Measurements from ENCODE around the gene NPY4R.
"Not testable (repeated sequence)": the region's sequence is repeated elsewhere in the genome, so short reads cannot be mapped to it uniquely, and the experiment has no call there.

Gene NPY4R, protein sequence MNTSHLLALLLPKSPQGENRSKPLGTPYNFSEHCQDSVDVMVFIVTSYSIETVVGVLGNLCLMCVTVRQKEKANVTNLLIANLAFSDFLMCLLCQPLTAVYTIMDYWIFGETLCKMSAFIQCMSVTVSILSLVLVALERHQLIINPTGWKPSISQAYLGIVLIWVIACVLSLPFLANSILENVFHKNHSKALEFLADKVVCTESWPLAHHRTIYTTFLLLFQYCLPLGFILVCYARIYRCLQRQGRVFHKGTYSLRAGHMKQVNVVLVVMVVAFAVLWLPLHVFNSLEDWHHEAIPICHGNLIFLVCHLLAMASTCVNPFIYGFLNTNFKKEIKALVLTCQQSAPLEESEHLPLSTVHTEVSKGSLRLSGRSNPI

DNA sequence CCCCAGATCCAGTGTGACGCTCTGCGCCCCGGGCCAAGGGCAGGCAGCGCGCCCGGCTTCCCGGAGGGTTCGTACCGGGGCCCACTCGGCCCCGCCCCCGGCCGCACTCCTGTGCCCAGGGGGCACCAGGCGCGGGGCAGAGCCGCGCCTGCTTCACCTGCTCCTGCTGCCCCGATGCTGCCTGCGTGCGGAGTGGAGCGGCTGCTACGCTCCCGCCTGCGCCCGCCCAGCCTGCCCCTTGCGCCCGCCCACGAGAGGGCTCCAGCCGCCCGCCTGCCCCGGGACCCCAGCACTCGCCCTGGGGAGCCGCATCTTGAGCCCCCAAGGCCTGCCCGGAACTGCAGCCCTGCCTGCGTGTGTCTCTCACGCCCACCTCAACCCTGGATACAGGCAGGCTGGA, at the start of gene NPY4R:
Gene NPY4R, minus strand, starts transcription at position 194 of the 400 bp plus-strand sequence. CDS start 3,323 bp downstream, outside the sequence.
- DNase-seq: not testable (repeated sequence)

DNA sequence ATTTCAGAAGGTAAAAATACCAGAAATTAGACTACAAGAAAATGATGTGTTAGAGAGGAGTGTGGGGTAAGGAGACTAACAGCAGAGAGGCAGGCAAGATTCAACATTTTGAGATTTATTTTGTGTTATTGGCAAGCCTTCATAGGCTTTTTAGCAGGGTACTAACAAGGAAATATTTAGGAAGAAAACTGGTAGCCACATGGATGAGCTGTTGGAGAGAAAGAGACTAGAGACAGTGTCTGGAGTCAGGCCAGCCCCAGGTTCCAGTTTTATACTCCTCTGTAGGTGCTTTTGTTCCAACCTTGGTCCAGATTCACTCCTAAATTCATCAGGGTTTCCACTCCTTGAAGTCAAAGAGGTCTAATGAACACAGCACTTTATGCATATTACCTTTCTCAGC, 49.6 kb upstream of the NPY4R start:
- DNase-seq: no peak

DNA sequence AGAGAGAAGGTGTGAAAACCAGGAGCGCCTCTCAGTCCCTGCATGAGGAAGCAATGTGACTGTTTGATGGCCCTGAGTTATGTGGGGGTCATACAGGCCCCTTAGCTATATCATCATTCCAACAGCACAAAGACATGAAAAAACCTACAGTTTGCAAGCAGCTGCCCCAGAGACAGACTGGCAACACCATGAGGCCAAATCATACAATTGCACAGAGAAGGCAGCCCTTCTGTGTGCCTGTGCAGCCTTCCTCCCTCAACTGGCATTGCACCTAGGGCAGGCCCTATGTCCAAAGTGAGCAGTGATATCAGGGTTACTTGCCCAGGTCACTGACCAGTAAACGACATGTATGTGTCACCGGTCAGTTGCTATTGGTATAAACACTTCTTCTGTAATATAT, 49.1 kb upstream of the NPY4R start:
- no peak for DNase-seq

DNA sequence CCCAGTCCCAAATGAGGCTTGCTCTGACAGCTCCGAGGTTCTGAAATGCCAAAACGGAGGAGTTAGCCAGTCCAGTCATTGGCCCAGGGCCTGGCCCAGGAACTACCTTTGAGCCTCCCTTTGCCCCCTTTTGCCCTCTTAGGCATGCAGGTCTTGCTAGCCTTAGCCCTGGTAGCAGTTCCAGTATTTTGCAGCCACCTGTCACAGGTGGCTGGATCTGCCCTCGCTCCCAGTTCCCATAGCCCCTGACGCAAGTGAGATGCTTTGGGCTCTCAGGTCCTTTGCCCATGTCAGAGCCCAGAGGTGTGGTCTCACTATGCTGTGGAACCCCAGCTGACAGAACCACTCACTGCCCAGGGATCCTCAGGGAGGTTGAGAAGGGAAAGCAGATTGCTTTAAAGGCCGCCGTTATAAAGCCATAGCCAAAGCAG, 48.7 kb upstream of the NPY4R start:
- DNase-seq: no peak

DNA sequence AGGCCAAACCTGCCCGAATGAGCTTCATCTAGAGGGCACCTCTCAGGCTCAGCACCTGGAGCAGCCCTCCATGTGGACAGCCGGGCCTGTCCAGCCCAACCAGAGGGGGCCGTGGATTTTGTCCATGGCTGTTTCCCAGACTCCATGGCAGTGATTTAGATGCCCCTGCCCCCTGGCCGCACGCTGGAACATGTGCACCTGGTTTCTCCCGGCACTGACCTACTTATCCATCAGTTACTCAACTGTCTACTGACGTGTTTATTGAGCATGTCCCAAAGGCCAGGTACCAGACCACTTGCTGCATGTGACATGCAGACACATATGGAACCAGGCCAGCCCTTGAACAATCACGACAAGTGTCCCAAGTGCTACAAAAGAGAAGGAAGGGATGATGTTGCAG, 47.6 kb upstream of the NPY4R start:
- not testable (repeated sequence) for DNase-seq

DNA sequence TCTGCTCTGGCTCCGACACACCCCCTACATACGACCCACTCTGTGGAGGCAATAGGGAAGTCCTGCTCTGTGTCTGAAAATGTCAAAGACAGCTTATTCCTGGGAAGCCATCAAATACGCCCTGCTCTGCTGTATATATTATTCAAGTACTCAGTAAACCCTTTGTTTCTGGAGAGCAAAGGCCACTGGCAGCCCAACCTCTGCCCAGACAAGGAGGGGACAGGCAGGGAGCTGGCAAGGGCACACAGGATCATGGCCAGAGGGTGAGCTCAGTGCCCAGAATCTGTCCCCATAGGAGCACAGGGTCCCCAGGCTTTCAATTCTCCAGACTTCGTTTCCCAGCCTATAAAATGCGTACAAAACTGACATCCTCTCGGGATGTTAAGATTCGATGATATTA, 47.0 kb upstream of the NPY4R start:
- not testable (repeated sequence) for DNase-seq

DNA sequence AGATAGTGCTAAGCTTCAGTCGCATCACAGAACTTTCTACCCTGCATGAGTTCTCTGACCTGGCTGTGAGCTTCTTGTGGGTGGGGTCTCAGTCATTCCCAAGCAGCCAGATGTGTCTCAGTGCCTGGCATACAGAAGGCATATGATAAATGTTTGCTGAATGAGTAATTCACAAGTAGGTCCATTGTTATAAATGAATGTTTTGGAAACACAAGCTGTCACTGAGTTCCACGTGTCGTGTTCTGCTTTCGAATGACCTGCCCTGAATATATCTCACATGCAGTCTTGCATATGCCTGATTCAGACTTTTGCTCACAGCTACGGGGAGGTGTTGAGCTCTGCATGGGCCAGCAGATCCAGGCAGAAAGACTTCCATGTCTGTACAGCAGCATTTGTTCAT, 46.2 kb upstream of the NPY4R start:
- DNase-seq: not testable (repeated sequence)

DNA sequence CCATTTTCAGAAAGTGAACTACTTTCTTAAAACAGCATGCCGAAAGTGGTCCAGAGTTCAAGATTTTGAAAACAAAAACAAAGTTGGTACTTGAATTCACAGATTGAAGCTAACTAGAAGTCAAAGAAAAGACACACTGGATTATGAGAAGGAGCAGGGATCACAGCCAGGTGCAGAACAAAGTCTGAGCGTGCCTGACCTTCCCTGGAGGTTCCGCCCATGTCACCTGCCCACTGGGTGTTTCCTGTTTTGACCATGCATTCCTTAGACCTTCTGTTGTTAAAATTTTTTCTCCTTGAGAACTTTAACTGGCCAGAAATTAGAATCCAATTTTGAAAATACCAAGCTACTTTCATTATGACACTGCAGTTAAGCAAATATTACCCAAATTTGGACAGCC, 34.2 kb upstream of the NPY4R start:
- not testable (repeated sequence) for DNase-seq

DNA sequence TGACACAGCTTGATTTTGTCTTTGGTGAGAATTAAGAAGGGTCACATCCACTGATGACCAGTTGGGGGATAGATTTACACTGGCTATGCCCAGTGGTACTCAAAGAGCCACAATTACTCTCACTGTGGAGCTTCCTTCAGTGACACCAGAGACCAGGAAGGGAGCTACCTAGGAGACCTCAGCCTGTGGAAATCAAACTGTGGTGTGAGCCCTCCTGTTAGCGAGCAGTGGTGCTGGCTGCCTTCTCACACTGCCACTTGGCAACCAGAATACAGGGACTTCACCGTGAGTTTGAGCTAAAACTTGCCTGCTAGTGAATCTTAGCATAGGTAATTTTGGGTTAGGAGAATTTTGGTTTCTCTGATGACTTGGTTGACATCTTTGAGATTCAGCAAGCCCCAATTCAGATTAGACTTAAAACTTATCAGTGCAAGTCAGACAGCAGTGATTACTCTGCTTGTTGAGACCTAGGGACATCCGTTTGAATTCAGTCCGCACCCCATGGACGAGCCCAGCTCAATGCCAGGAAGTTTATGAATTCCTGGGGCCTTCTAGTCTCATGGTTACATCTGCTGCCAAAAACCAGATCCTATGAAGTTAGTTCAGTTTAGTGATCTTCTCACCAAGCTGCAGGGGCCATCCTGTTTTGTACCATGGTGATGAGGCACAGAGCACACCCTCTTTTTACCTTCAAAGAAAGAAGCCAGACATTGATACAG, 33.4 kb upstream of the NPY4R start:
- not testable (repeated sequence) for DNase-seq

DNA sequence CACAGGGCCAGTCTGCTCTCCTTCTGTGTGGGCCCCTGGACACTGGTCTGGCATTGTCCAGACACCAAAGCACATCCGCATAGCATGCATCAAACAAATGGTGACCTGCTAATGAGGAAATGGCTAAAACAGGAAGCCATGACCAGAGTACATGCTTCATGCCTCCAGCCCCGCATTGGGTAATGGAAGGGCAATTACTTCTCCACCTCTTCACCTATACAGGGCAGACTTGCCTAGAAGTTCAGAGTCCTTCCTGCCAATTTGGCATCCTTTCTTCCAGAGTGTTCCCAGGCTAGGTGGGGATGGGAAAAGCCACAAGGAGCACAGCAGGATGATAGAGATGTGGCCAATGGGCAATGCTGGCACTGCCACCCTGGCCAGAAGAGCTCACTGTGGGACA, 32.1 kb upstream of the NPY4R start:
- DNase-seq: not testable (repeated sequence)

DNA sequence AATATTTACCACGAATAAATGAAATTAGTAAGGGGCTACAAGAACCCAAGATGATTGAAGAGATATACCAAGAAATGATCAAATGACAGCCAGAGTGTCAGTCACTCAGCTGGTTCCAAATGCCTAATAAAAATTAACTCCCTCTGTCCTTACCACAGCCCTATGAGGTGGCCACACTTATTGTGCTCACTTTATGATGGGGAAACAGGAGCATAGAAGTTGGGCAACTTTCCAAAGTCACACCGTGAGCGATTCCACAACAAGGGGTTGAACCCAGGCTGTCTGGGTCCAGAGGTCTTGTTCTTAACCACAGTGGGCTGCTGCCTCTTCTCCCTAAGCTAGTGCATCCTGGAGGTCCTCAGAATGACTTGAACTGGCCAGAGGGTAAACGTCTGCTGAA, 31.6 kb upstream of the NPY4R start:
- not testable (repeated sequence) for DNase-seq

DNA sequence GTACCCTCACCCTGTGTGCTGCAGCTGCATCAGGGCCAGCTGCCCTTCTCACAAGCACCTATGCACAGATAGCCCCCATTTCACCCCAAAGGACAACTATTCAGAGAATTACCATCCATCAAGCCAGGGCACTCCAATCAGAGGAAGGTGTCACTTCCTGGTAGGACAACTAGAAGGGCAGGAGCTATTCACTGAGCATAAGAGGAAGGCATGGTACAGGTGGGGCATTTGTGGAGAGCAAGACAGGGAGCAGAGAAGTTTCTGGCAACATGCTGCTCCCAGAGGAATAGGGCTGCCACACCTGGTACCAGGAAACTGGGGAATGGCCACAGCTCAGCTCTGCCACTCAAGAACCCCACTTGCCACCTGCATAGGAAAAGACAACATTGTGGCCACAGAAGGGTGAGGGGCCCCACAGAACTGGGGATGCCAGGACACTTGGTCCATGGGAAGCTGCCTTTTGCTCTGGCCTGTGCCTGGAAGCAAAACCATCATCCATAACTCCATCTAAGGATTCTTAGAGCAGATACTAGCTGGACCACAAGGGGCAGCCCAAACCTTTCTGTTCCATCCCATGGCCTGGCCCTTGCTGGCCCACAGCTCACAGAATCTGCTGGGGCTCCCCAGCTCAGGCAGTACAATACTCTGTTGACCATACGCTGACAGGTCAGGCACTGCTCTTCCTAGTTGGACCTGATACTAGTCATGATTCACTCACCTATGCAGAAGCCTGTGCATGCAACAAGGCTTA, 25.8 kb upstream of the NPY4R start:
- not testable (repeated sequence) for DNase-seq

DNA sequence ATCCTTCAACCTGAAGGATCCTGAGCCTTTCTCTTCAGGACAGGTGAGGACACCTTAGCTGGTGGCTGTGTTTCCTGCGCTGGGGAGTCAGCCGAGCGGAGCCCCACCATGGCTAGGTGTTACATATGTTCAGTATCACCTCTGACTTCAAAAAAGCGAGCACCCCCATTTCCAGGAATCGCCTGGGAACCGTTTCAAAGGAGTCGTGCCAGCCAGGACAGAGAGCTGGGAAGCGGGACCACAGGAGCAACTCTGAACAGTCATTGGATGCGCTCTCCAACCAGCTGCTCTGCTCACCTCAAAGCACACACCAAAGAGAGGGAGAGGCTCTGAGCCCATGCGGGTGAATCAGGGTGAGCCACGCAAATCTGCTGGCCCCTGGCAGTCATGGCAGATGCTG, 24.5 kb upstream of the NPY4R start:
- DNase-seq: not testable (repeated sequence)

DNA sequence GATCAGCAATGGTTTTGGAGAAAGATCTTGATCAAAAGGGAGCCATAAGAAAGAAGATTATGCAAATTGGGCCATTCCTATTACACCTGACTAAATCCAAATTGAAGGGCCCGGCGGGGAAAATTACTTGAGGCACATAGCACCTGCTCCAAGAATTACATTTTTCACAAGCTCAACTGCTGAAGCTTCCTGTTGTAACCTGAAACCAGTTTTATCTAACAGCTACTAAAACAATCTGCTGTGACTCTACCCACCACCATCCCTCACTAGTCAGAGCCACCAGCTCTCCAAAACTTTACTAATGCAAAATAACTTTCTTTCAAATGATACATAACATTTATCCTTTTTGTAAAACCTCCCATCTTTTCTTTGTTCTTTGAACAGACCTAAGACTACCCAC, 20.7 kb upstream of the NPY4R start:
- DNase-seq: not testable (repeated sequence)

DNA sequence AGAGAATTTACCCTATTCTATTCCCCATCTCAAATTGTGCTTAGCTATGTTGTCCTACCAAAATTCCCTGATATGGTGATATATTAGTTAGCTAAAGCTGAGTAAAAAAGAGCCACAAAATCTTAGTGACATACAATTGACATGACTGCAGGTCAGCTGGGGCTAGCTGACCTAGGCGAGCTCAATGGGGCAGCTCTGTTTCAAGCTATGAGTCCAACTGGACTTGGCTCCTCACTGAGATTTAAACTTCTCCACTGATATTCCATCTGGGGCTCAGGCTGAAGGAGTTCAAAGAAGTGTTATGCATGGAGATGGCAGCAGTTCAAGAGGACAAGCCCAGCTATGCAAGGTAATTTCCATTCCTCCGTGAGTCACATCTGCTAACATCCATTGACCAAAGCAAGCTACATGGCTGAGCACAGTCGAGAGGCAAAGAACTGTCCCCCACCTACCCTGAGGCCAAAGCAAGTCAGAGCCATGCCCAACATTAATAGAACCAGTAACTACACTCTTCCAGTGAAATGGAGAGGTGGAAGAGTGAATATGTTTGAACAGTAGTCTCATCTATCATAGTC, 9.1 kb upstream of the NPY4R start:
- not testable (repeated sequence) for DNase-seq

DNA sequence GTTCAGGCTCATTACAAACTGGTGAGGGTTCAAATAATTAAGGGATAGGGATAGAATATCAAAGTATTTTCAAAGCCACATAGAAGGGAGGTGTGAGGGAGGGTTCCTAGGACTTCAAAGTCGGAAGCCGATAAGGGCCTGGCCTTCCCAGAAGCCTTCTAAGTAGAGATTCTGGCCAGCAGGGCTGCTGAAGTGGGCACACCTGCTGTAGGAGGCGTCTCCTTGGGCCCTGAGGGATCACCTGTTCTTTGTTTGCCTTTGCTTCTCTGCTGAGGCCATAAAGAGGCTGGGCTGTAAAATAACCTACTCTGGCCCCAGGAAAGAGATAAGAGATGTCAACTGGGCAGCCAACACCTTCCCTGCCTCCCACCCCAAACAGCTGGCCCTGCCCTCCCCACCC, 8.0 kb upstream of the NPY4R start:
- DNase-seq: not testable (repeated sequence)

DNA sequence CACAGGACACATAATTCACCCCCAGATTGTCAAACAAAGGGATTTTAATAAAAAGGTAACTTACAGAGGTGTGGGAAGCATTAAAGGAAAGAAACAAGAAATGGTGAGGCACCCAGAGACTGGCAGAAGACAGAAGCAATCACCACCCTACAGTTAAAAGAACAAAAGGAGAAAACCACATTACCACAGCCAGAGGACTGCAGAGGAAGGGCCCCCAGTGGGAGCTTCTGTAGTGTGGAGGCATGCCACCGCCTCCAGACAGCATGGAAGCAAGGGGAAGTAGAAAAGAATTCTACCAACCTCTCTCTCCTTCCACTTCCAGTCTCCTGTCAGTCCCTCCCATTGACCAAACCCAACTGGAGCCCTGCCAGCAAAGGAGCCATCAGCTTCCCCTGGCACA, 4.4 kb upstream of the NPY4R start:
- not testable (repeated sequence) for DNase-seq

DNA sequence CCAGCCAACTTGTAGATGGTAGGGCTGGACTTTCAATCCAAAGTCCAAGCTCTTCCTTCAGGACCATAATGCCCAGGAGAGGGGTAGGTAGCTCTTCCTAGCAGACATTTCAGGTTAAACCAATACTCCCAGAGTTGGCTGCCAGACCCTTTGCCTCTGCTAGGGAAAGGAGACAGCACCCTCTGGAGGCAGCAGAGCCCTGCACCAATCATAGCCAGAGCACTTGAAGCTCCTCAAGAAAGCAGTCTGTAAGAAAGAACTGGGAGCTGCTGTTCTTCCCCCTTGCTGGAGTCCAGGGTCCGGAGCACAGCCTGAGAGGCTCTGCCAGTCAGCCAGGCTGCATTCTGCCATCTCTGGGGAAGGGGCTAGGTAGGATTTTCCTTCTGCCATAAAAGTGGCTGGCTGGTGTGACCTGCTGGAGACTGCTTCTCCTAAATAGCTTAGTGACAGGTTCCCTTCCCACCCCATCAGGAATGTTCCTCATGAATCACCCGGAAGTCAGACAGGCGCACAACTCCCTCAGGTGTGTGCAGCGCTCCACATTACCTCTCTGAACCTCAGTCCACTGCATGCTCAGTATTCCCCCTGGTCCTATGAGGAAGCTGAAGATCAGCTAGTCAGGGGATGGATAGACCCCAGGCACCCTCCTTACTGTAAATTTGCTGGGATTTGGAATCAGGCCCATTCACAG, 2.5 kb upstream of the NPY4R start:
- not testable (repeated sequence) for DNase-seq

DNA sequence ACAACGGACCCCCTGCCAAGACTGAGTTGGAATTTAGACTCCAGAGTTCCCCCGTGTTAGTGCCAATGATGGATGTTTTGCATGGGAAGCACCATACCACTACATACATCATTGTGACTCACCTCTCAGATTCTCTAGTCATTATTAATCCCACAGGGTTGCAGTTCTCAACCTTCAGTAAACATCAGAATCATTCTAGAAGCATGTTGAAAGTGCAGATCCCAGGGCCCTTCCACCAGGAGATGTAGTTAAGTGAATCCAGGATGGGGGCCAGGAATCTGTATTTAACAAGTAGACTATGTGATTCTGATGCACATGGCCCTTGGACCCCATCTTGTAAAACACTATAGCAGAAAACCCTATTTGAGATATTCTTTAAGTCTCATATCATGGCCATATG, 2.1 kb downstream of the NPY4R start:
- DNase-seq: not testable (repeated sequence)

DNA sequence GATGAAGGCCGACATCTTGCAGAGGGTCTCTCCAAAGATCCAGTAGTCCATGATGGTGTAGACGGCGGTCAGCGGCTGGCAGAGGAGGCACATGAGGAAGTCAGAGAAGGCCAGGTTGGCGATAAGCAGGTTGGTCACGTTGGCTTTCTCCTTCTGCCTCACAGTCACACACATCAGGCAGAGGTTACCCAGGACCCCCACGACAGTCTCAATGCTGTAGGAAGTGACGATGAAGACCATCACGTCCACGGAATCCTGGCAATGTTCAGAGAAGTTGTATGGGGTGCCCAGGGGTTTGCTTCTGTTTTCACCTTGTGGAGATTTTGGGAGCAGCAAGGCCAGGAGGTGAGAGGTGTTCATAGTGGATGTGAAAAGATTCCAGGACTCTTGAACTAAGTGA, 3.5 kb downstream of the NPY4R start:
- DNase-seq: not testable (repeated sequence)

DNA sequence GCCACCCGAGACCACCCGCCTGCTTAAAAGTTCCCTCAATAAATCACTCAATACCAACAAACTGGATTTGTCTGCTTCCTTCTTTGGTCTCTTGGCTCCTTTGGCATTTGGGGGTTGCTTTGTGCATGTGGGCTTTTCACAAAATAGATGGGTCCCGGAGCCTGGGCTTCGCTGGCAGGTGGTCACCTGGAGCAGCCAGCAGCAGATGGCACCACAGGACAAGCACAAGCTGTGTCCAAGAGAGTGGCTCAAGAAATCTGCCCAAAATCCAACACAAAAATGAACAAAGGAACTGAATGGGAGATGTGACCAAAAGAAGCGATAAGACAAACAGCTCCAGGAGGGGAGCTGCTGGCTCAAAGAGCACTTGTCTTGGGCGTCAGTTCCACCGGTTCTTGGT, 6.2 kb downstream of the NPY4R start:
- not testable (repeated sequence) for DNase-seq

DNA sequence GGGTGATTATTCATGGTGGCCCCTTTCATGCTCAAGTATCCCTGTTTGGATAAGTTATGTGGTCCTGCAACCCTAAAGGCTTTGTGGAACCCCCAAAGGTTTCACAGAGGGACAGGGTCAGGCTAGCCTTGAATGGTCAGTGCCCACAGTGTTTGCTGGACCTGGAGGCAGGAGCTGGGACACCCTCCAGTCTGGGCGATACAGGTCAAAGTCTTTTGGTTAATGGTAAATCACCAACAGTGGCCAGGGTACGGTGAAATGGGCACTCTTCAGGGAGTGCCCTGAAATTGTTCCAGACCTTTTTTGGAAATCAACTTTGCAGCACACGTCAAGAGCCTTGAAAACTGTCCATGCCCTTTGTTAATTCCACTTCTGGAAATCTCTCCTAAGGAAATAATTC, 8.7 kb downstream of the NPY4R start:
- not testable (repeated sequence) for DNase-seq
